Colonic mucosa (tissue), 4 donors: Measurements from ENCODE around the gene PLCH1. TPM values are rescaled to one million over a fixed set of nuclear protein-coding genes. Genes with fewer than 3 reads are reported as not detected.

Experiments used
- DNase-seq: peaks from one replicate; pipeline ENCODE4 v3.0.0-alpha.2; 2020
- H3K27ac ChIP-seq: fragments of 200-600 bp; one replicate; pipeline ENCODE4 v1.8.0; 2021
- H3K27me3 ChIP-seq: fragments of 200-600 bp; one replicate; pipeline ENCODE4 v1.8.0; 2021
- H3K36me3 ChIP-seq: fragments of 200-600 bp; one replicate; pipeline ENCODE4 v1.8.0; 2021
- H3K4me1 ChIP-seq: fragments of 200-600 bp; one replicate; pipeline ENCODE4 v1.8.0; 2021; ENCODE audit warnings: mild to moderate bottlenecking
- H3K4me3 ChIP-seq: fragments of 200-600 bp; one replicate; pipeline ENCODE4 v1.8.0; 2021
- H3K9ac ChIP-seq, 2 donors: one replicate each; pipeline ENCODE4 v1.7.0; 2013; ENCODE audit warnings: control low read depth in 2 of 2, low read depth in 2 of 2, low read length in 2 of 2
- H3K9me3 ChIP-seq: fragments of 200-600 bp; one replicate; pipeline ENCODE4 v1.8.0; 2021
- CTCF ChIP-seq: fragments of 200-600 bp; IDR thresholded peaks from one replicate; pipeline ENCODE4 v1.8.0; 2022; ENCODE audit warnings: antibody characterized with exemption, mild to moderate bottlenecking
- intact Hi-C: fragments of 100-400 bp; cut with DNase I; formaldehyde crosslinking; loops from one replicate; pipeline ENCODE4 v1.14.1; 2022
- total RNA-seq, 2 donors: library from RNA; stranded (reverse); fragmentation: NEBNext Ultra II Directional in 1 of 2; extraction: Animal tissue kit (Norgen Biotek cat#: 25700) in 1 of 2; gene quantifications; one replicate each; pipeline ENCODE4 v1.2.1, GENCODE V29; 2021
- donor health status: healthy.
- donor health status: DM: no; HTN: no; CAD: no.
- donor health status: DM: no; HTN: no; CAD: no.

The PLCH1 gene
- total RNA-seq, 2 donors from 2014 or later: 8.2 to 11.0 TPM

DNA sequence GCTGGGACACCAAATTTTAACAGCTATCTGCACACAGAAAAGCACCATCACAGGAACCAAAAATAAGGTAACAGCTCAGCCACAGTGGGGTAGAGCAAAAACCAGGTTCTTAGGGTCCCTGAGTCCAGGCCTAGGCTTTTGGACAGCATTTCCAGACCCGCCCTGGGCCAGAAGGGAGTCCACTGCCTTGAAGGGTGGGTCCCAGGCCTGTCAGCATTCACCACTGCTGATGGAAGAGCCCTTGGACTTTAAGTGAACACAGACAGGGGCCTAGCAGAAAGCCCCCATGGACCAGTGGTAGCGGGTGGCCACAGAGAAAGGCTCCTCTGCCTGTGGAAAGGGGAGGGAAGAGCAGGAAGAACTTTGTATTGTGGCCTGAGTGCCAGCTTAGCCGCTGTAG, 56.4 kb downstream of the PLCH1 start:
- no peak for TF ChIP-seq CTCF
- H3K36me3 ChIP-seq: no peaks in the 10 kb centered on the region
- intact Hi-C loops: no loop called here
- no peaks in the 10 kb centered on the region for H3K27me3 ChIP-seq
- H3K9ac ChIP-seq: no peak overlapping the region
- no peak overlapping the region for H3K27ac ChIP-seq
- H3K9me3 ChIP-seq: no peaks in the 10 kb centered on the region
- H3K4me1 ChIP-seq: no peaks in the 10 kb centered on the region
- DNase-seq: no peak
- no peak overlapping the region for H3K4me3 ChIP-seq

DNA sequence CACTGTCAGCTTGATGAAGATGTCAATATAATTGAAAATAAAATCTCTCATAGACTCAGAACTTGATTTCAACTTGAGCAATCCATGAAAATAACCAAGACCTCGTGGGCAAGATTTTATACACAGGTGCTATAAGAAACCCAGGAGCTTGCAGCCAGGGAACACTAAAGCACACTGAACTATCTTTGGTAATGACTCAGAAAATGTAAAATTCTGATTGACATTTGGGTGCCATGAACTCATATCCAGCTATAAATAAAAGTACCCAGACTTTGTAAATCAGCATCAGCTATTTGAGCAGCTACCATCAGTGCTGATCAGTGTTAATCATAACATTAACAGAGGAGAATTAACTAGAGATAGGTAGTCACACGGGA, 61.5 kb downstream of the PLCH1 start:
- Histone ChIP-seq H3K27ac (no peak overlapping the region), H3K9ac (no peak overlapping the region), H3K4me3 (no peak overlapping the region), H3K36me3 (no peaks in the 10 kb centered on the region), H3K9me3 (no peaks in the 10 kb centered on the region), H3K4me1 (no peaks in the 10 kb centered on the region), H3K27me3 (no peaks in the 10 kb centered on the region)
- no peak for TF ChIP-seq CTCF
- intact Hi-C loops: no loop called here
- DNase-seq: no peak

DNA sequence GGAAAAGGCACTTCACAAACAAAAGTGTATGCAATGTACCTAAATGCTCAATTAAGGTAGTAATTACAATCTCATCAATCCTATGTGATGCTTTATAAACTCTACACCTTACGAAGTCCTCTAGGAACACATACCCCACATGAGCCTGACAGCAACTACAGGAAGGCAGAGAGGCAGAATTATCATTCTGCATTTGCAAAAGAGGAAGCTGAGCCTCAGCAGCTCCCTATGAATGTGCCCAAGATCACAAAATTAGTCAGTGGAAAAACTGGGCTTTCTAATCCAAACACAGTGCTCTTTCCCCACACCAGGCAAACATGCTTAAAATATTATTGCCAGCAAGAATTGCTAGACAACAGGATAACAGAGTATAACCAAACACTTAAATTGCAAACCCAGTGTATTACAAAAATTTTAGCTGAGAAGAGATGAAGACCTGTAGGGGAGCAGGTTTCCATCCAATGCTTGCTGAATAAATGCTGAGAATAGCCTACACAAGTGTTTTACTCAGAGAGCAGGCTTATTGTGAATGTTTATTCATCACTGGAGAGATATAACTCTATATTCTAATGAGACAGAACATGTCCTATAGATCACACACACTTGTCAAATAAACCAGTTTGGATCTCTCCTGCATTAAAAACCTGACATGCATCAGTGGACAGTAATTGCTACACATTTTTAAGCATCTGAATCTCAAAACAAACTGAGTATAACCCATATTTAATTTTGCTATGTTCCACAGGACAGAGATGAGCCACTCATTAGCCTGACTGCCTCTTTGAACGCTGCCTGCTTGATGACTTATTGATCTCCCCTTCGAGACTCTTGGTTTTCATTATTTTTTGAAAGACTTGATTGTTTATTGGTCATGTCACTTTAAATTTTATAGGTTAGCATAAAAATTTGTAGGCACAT, 62.2 kb downstream of the PLCH1 start:
- no peaks in the 10 kb centered on the region for H3K27me3 ChIP-seq
- no peaks in the 10 kb centered on the region for H3K9me3 ChIP-seq
- no peaks in the 10 kb centered on the region for H3K36me3 ChIP-seq
- no peak overlapping the region for H3K27ac ChIP-seq
- H3K4me3 ChIP-seq: no peak overlapping the region
- DNase-seq: no peak
- no peak for TF ChIP-seq CTCF
- H3K4me1 ChIP-seq: no peaks in the 10 kb centered on the region
- H3K9ac ChIP-seq: no peak overlapping the region
- intact Hi-C loops: no loop called here

DNA sequence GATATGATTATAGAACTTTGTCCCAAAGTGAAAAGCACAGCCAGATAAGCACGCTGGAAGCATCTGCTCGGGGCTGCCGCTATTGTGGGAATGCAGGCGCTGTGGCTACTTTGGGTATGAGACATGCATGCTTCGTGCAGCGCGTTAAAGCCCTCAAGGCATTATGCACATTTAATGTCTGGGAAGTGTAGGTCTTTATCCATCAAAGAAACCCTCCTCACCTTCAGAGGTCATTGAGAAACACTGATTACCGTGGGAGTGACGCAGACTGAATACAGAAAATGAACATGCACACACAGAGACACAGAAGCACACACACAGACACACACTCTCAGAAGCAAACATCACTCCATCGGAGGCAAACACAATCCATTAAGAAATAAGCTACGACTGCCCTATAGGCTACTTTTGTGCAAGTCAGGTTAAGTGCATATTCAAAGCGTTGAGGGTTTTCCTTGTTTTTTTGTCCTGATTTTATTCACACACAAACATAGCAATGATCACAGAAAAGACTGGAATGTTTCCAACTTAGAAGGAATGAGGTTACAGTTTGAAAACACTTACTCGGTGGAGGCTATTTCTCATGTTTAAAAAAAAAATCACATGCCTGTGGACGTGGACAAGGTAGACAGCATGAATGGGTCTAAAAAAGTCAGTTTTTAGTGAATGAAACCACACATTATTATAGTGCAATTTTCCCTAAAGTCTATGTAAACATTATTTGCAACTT, 68.5 kb downstream of the PLCH1 start:
- DNase-seq: no peak
- peak overlapping the region; percentile 6 for H3K4me3 ChIP-seq
- no peaks in the 10 kb centered on the region for H3K4me1 ChIP-seq
- H3K9ac ChIP-seq: peak overlapping the region in 1 of 2 donors; percentile 21
- no peaks in the 10 kb centered on the region for H3K36me3 ChIP-seq
- intact Hi-C loops: no loop called here
- H3K27me3 ChIP-seq: no peaks in the 10 kb centered on the region
- no peak for TF ChIP-seq CTCF
- H3K9me3 ChIP-seq: no peaks in the 10 kb centered on the region
- H3K27ac ChIP-seq: no peak overlapping the region

DNA sequence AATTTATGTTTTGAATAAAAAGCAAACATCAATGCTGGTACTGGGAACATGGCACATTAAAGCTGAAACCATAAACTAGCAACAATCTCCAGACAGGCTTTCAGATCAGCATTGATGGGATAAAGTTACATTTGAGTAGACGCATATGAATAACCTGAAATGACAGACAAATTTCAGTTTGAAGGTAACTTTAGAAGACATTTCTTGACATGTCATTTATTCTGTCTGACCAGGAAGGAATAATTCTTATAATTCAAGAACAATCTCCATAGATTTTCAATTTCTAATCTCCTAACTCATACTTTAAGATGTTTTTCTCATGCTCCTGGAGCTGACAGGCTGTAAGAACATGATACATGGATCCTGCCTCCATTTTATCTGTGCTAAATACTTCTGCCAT, 69.8 kb downstream of the PLCH1 start:
- intact Hi-C loops: no loop called here

More for the DNA sequence above, 69.8 kb downstream of the PLCH1 start:
- no peaks in the 10 kb centered on the region for H3K36me3 ChIP-seq
- H3K27me3 ChIP-seq: no peaks in the 10 kb centered on the region
- no peaks in the 10 kb centered on the region for H3K4me1 ChIP-seq
- no peak for DNase-seq
- no peak for TF ChIP-seq CTCF
- no peak overlapping the region for H3K9ac ChIP-seq
- no peaks in the 10 kb centered on the region for H3K9me3 ChIP-seq
- H3K4me3 ChIP-seq: no peak overlapping the region
- no peak overlapping the region for H3K27ac ChIP-seq
